Sigmoid colon (tissue), 7 donors: Measurements from ENCODE around the gene ACTN1. TPM values are rescaled to one million over a fixed set of nuclear protein-coding genes. Genes with fewer than 3 reads are reported as not detected.

ENCODE experiments used
- DNase-seq: peaks from one replicate; pipeline ENCODE4 v3.0.0-alpha.2; 2019
- H3K27ac ChIP-seq, 4 donors: fragments of 200-600 bp; sonication (generic); one replicate each; pipeline ENCODE4 v1.5.1; 2016 to 2019; ENCODE audit warnings: mild to moderate bottlenecking in 1 of 4
- H3K27me3 ChIP-seq, 3 donors: fragments of 200-600 bp; sonication (generic); one replicate each; pipeline ENCODE4 v1.5.1; 2019; ENCODE audit warnings: mild to moderate bottlenecking in 1 of 3
- H3K36me3 ChIP-seq, 4 donors: fragments of 200-600 bp; sonication (generic); one replicate each; pipeline ENCODE4 v1.5.1; 2016 to 2019
- H3K4me1 ChIP-seq, 4 donors: fragments of 200-600 bp; sonication (generic); one replicate each; pipeline ENCODE4 v1.5.1; 2017 to 2019
- H3K4me3 ChIP-seq, 4 donors: fragments of 200-600 bp; sonication (generic); one replicate each; pipeline ENCODE4 v1.5.1; 2017 to 2019; ENCODE audit warnings: mild to moderate bottlenecking in 2 of 4, moderate library complexity in 1 of 4
- H3K9me3 ChIP-seq, 4 donors: fragments of 200-600 bp in 3 of 4; sonication (generic) in 3 of 4; one replicate each; pipeline versions ENCODE4 v1.5.1 to v1.6.1; 2013 to 2019
- EP300 ChIP-seq, 4 donors: sonication (generic); formaldehyde crosslinking; IDR thresholded peaks; one replicate each; pipeline ENCODE4 v1.6.1; 2017; ENCODE audit warnings: antibody characterized with exemption in 4 of 4
- POLR2A ChIP-seq, 2 donors: fragments of 450-650 bp; IDR thresholded peaks; one replicate each; pipeline ENCODE4 v1.6.1; 2016; ENCODE audit warnings: antibody characterized with exemption in 2 of 2, mild to moderate bottlenecking in 2 of 2, moderate library complexity in 2 of 2
- POLR2AphosphoS5 ChIP-seq, 4 donors: sonication (generic); formaldehyde crosslinking; IDR thresholded peaks; one replicate each; pipeline ENCODE4 v1.6.1; 2017; ENCODE audit warnings: antibody characterized with exemption in 4 of 4
- WGBS, 2 donors: extraction: QIAGEN DNeasy Blood & Tissue Kit; methylation state at CpG; one replicate each; pipeline ENCODE4 v1.1.7; 2013; 5-methylcytosine and 5-hydroxymethylcytosine counted together
- intact Hi-C: fragments of 100-400 bp; cut with DNase I; formaldehyde crosslinking; loops from one replicate; pipeline ENCODE4 v1.15.1; 2023
- polyA plus RNA-seq, 3 donors: library from polyadenylated mRNA; stranded (reverse); fragments of 200-250 nt; gene quantifications; one replicate each; pipeline ENCODE4 v1.2.3, GENCODE V29; 2013
- total RNA-seq, 4 donors: library from RNA; depleted of rRNA; stranded (reverse); fragments of >200 nt; gene quantifications; one replicate each; pipeline ENCODE4 v1.1.0, GENCODE V29; 2016
- TF ChIP-seq, protein P1 (sequence below), 4 experiments: fragments of 450-650 bp in 3 of 4; fragments of 200-600 bp in 1 of 4; IDR thresholded peaks; one replicate each; pipeline ENCODE4 v1.5.1; 2016 to 2019; ENCODE audit warnings: antibody characterized with exemption in 4 of 4, mild to moderate bottlenecking in 3 of 4, moderate library complexity in 2 of 4
- donor health status: healthy with polysubstance abuse.
- donor health status: Bipolar disorder and iron deficiency.
- donor health status: healthy.

Gene ACTN1
- total and polyA plus RNA-seq, 7 donors, result 20.1 to 1,069 (median 372) TPM

DNA sequence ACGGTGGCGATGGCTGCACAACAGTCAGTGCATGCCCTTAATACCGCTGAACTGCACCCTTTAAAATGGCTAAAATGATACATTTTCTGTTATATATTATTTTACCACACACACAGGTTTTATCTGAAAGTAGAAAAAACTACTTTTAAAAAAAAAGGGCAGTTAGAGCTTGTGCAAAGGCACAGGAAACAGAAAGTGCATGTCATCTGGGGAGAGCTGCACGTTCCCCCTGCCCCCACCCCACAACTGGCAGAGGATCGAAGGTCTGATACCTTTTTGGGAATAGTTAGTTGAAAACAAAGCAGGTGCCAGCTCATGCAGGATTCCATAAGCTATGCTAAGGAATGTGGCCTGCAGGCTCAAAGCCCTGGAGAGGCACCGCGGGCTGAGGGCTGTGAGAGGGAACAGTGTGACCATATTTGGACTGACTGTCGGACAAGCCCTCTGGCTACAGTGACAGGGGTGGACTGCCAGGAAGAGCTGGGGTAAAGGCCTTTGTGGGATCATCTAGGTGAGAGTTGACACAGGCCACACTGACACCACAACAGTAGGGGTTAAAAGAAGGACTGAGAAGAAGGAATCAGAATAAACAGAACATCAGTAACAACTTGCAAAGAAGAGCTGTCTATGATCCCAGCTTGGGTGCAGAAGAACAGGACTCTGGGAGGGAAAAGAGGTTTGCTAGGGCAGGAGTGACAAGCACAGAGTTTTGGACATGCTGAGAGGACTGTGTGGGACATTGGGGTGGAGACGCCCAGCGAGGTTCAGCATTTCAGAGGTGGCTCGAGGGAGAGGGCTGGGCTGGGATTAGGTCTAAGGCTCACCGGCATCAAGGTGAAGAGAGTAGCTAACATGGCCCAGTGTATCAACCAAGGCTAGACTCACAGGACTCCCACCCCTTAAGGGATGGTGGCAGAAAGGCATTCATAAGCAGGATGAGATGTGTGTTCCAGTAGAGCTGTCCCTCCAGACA, 54.6 kb downstream of the ACTN1 start:
- Histone ChIP-seq H3K4me3 (no peak overlapping the region), H3K9me3 (no peaks in the 10 kb centered on the region), H3K27me3 (no peaks in the 10 kb centered on the region), H3K4me1 (peaks cover 0 to 93% (median 90%) of the 10 kb centered on the region in 4 donors), H3K27ac (peak overlapping the region; percentile 98 to 100 (median 100)), H3K36me3 (peaks cover 4 to 28% (median 21%) of the 10 kb centered on the region in 4 donors)
- 74 to 90% methylated on average over 12 of the region's 12 CpGs for WGBS, 2 donors
- intact Hi-C loops, result no loop called here
- TF ChIP-seq EP300 (IDR thresholded peaks at IDR 0.05) (peak in 3 of 4 donors; percentile 3 to 65 (median 38)), POLR2AphosphoS5 (IDR thresholded peaks at IDR 0.05) (peak in 3 of 4 donors; percentile 35 to 54 (median 48))
- TF ChIP-seq, protein P1, sequence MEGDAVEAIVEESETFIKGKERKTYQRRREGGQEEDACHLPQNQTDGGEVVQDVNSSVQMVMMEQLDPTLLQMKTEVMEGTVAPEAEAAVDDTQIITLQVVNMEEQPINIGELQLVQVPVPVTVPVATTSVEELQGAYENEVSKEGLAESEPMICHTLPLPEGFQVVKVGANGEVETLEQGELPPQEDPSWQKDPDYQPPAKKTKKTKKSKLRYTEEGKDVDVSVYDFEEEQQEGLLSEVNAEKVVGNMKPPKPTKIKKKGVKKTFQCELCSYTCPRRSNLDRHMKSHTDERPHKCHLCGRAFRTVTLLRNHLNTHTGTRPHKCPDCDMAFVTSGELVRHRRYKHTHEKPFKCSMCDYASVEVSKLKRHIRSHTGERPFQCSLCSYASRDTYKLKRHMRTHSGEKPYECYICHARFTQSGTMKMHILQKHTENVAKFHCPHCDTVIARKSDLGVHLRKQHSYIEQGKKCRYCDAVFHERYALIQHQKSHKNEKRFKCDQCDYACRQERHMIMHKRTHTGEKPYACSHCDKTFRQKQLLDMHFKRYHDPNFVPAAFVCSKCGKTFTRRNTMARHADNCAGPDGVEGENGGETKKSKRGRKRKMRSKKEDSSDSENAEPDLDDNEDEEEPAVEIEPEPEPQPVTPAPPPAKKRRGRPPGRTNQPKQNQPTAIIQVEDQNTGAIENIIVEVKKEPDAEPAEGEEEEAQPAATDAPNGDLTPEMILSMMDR (IDR thresholded peaks at IDR 0.05), result no peak
- DNase-seq, result peak; percentile 90

DNA sequence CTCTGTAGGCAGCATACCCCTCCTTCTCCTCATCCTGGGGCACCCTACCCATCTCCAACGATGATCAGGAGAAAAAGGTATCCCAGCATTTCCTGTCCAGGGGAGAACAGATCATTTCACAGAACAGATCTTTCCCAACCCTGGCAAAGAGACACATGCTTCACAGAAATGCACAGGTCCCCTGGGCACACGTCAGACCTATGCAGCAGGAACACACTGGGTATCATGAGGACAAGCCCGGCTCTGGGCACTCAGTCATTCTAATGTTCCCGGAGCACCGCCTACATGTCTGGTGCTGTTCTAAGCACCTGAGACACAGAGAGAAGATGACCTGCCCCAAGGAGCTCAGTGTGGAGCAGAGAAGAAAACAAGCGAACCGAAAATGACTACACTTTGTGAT, 56.2 kb downstream of the ACTN1 start:
- WGBS, 2 donors, result 83 to 87% methylated on average over 7 of the region's 7 CpGs
- H3K9me3 ChIP-seq, result no peaks in the 10 kb centered on the region
- H3K4me3 ChIP-seq, result no peak overlapping the region
- peak; percentile 89 for DNase-seq
- peaks cover 0 to 93% (median 88%) of the 10 kb centered on the region in 4 donors for H3K4me1 ChIP-seq
- peak overlapping the region; percentile 98 to 100 (median 100) for H3K27ac ChIP-seq
- TF ChIP-seq POLR2AphosphoS5 (IDR thresholded peaks at IDR 0.05), result peak; percentile 55 to 77 (median 66)
- peak in 3 of 4 donors; percentile 77 to 93 (median 92) for TF ChIP-seq EP300 (IDR thresholded peaks at IDR 0.05)
- no peak for TF ChIP-seq POLR2A (IDR thresholded peaks at IDR 0.05)
- TF ChIP-seq, protein P1 (IDR thresholded peaks at IDR 0.05), result no peak
- H3K27me3 ChIP-seq, result no peaks in the 10 kb centered on the region
- peaks cover 4 to 41% (median 27%) of the 10 kb centered on the region in 4 donors for H3K36me3 ChIP-seq
- intact Hi-C loops, result no loop called here

DNA sequence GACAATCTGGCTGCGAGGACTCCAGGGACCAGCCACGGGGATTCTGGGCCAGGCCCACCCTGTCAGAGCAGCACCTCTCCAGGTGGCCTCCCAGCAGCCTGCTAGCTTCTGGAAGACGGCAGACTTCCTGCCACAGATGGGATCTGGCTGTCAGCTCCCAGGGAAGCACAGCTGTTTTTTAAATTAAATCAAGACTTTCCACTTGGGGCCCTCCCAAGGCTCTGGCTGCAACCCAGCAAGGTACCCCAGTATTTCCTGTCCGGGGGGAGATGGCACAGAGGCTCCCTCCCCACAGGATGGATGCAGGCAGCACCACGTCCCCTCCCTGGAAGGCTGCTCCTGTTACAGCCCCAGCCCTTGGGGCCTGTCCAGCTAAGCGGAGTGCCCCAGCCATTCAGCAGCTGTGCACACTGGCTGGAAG, 56.9 kb downstream of the ACTN1 start:
- DNase-seq, result peak; percentile 80
- Histone ChIP-seq H3K4me1 (peaks cover 0 to 93% (median 88%) of the 10 kb centered on the region in 4 donors), H3K27ac (peak overlapping the region; percentile 98 to 100 (median 100)), H3K36me3 (peaks cover 4 to 47% (median 27%) of the 10 kb centered on the region in 4 donors), H3K27me3 (no peaks in the 10 kb centered on the region), H3K9me3 (no peaks in the 10 kb centered on the region), H3K4me3 (no peak overlapping the region)
- TF ChIP-seq POLR2AphosphoS5 (IDR thresholded peaks at IDR 0.05) (peak in 1 of 4 donors; percentile 15), EP300 (IDR thresholded peaks at IDR 0.05) (no peak)
- WGBS, 2 donors, result 60 to 78% methylated on average over 6 of the region's 6 CpGs
- intact Hi-C loops, result no loop called here

DNA sequence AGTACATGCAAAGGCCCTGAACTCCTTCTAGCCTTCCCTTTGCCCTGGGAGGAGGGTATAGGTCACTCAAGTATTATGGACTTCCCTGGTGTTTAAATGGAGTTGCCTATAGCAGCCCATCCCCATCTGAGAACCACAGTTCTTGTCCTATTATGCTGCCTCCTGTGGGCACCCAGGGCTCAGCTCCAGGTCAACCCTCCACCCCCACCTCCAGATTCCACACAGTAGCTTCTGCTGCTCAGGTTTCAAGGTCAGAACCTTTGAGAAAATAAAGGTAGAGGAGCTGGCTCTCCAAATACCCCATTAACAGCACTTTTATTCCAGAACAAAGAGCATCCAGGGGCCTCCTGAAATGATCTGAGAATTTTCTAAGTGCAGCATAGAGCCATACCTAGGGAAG, 57.4 kb downstream of the ACTN1 start:
- H3K27ac ChIP-seq, result peak overlapping the region; percentile 98 to 100 (median 100)
- peaks cover 0 to 94% (median 90%) of the 10 kb centered on the region in 4 donors for H3K4me1 ChIP-seq
- H3K9me3 ChIP-seq, result no peaks in the 10 kb centered on the region
- intact Hi-C loops, result no loop called here
- TF ChIP-seq EP300 (IDR thresholded peaks at IDR 0.05) (no peak), POLR2AphosphoS5 (IDR thresholded peaks at IDR 0.05) (no peak), POLR2A (IDR thresholded peaks at IDR 0.05) (no peak)
- TF ChIP-seq, protein P1 (IDR thresholded peaks at IDR 0.05), result no peak
- no peak for DNase-seq
- no peaks in the 10 kb centered on the region for H3K27me3 ChIP-seq
- peaks cover 4 to 52% (median 27%) of the 10 kb centered on the region in 4 donors for H3K36me3 ChIP-seq
- H3K4me3 ChIP-seq, result no peak overlapping the region

DNA sequence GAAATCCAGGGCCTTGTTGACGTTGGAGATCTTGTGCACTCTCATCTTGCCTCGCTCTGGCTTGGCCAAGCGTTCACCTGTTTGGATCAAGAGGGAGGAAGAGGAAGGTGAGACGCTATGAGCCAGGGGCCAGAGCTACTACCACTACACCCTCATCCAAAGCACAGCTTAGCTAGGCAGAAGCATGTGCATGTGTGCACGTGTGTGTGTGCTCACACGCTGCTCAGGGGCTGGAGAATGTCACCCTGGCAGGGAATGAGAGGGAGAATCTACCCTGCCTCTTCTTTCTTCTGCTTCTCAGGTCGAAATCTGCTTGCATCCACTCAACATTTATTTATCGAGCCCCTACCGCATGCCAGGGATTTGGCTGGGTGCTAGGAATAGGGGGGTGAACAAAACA, 58.1 kb downstream of the ACTN1 start:
- Histone ChIP-seq H3K4me1 (peaks cover 0 to 100% (median 96%) of the 10 kb centered on the region in 4 donors), H3K36me3 (peaks cover 4 to 56% (median 27%) of the 10 kb centered on the region in 4 donors), H3K4me3 (no peak overlapping the region), H3K9me3 (no peaks in the 10 kb centered on the region), H3K27me3 (no peaks in the 10 kb centered on the region), H3K27ac (peak overlapping the region; percentile 98 to 100 (median 100))
- TF ChIP-seq POLR2AphosphoS5 (IDR thresholded peaks at IDR 0.05) (peak; percentile 48 to 79 (median 71)), POLR2A (IDR thresholded peaks at IDR 0.05) (no peak), EP300 (IDR thresholded peaks at IDR 0.05) (peak in 1 of 4 donors; percentile 19)
- WGBS, 2 donors, result 88 to 90% methylated on average over 9 of the region's 9 CpGs
- intact Hi-C loops, result no loop called here
- DNase-seq, result no peak
